IPS DF 4.7 (cell line): ENCODE measurements around the gene KCTD20.

Source experiments
- DNase-seq: peaks from one replicate; pipeline ENCODE4 v3.0.0-alpha.2; 2013; ENCODE audit warnings: low spot score; ENCODE audit errors: extremely low read depth

KCTD20 gene

GRCh38 chr6:36525346-36525745 lies 82.5 kb downstream of the KCTD20 start:
- no peak for DNase-seq

- DNase-seq, result no peak
Observed at GRCh38 chr6:36526066-36526465, 83.3 kb downstream of the KCTD20 start.

DNA sequence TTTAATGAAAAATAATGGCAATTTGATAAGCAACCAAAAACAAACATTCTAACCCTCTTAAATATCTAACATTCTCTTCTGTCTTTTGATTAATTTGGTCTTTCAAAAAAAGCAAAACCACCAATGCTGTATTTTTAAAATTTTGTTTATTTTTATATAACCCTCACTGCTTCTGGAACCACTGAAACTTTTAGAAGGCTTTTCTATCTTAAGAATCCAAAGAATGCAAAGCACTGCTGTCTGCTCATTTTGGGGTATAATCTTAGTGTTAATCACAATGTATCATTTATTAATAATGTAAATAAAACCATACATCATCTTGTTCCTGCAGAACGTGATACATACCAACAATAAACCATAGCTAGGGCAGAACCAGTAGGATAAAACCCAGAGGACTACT lies 90.5 kb downstream of the KCTD20 start:
- no peak for DNase-seq

GRCh38 chr6:36536873-36537547 lies 94.2 kb downstream of the KCTD20 start:
- DNase-seq, result no peak

DNA sequence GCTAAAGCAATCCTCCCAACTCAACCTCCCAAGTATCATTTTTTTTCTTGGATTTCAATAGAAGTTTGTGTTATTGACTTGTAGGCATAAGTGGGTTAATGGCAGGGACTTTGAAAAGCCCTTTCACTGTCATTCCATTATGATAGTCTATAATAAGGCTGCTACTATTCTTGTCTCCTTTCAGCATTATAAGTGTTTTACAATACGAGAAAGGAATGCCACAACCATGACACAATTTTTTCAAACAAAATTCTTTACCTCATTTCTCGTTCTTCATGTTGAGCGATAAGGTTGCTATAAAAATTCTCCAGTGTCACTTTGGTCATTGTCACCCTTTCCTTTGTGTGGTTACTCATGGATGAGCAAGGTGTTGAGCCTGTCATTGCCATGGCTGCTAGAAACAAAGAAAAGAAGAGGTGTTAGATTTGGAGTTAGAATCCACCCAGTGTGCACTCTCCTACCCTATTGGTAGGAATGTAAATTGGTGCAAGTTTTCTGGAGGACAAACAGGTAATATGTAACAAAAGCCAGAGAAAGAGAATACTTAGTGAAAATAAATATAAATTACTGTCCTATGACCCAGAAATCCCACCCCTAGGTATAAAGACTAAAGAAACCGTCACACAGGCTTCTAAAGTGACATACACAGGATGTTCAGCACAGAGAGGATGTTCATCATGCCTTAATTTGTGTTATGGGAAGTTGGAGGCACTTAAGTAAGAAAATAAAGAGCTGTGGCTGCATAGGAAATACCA lies 97.2 kb downstream of the KCTD20 start:
- no peak for DNase-seq
